ENCODE data around the gene PZP. TPM values are rescaled to one million over a fixed set of nuclear protein-coding genes. Genes with fewer than 3 reads are reported as not detected.

The PZP gene
- total RNA-seq, 3 donors from 2014 or later, result under 0.01 to 0.80 TPM; not detected in 1

GRCh38 chr12:9252256-9252655 is 44.1 kb upstream of the PZP start:
- intact Hi-C loops (cut with DNase I; ENCODE audit: low total_unique reads), result no loop called here
- H3K27ac ChIP-seq, result no peak overlapping the region
- DNase-seq (ENCODE audit: low spot score in 2 of 2), result no peak
- TF ChIP-seq POLR2AphosphoS5 (IDR thresholded peaks at IDR 0.05) (no peak), CTCF (IDR thresholded peaks at IDR 0.05) (no peak), POLR2A (IDR thresholded peaks at IDR 0.05) (no peak)
- H3K9me3 ChIP-seq, result no peaks in the 10 kb centered on the region
- no peak overlapping the region for H3K4me3 ChIP-seq
- no peaks in the 10 kb centered on the region for H3K36me3 ChIP-seq
- no peaks in the 10 kb centered on the region for H3K4me1 ChIP-seq
- H3K27me3 ChIP-seq, result no peaks in the 10 kb centered on the region

- Histone ChIP-seq H3K27me3 (no peaks in the 10 kb centered on the region), H3K4me1 (no peaks in the 10 kb centered on the region), H3K27ac (no peak overlapping the region), H3K36me3 (no peaks in the 10 kb centered on the region), H3K9me3 (no peaks in the 10 kb centered on the region), H3K4me3 (no peak overlapping the region)
- DNase-seq (ENCODE audit: low spot score in 2 of 2), result no peak
- no peak for TF ChIP-seq POLR2A (IDR thresholded peaks at IDR 0.05)
- no peak for TF ChIP-seq POLR2AphosphoS5 (IDR thresholded peaks at IDR 0.05)
- TF ChIP-seq CTCF (IDR thresholded peaks at IDR 0.05), result no peak
- intact Hi-C loops (cut with DNase I; ENCODE audit: low total_unique reads), result no loop called here
These were observed 40.2 kb upstream of the PZP start for GRCh38 chr12:9248435-9248834.

- TF ChIP-seq POLR2AphosphoS5 (IDR thresholded peaks at IDR 0.05) (no peak), POLR2A (IDR thresholded peaks at IDR 0.05) (no peak), CTCF (IDR thresholded peaks at IDR 0.05) (no peak)
- Histone ChIP-seq H3K4me3 (no peak overlapping the region), H3K27me3 (no peaks in the 10 kb centered on the region), H3K36me3 (no peaks in the 10 kb centered on the region), H3K9me3 (no peaks in the 10 kb centered on the region), H3K27ac (peak overlapping the region; percentile 71 to 79), H3K4me1 (no peaks in the 10 kb centered on the region)
- DNase-seq (ENCODE audit: low spot score in 2 of 2), result peak in 1 of 2 donors; percentile 63
- intact Hi-C loops (cut with DNase I; ENCODE audit: low total_unique reads), result no loop called here
These were observed 36.7 kb upstream of the PZP start for GRCh38 chr12:9244894-9245293.

- Histone ChIP-seq H3K27ac (peak overlapping the region; percentile 56 to 71), H3K27me3 (no peaks in the 10 kb centered on the region), H3K36me3 (no peaks in the 10 kb centered on the region), H3K4me1 (no peaks in the 10 kb centered on the region), H3K4me3 (no peak overlapping the region), H3K9me3 (no peaks in the 10 kb centered on the region)
- DNase-seq (ENCODE audit: low spot score in 2 of 2), result no peak
- intact Hi-C loops (cut with DNase I; ENCODE audit: low total_unique reads), result no loop called here
- TF ChIP-seq POLR2A (IDR thresholded peaks at IDR 0.05) (no peak), CTCF (IDR thresholded peaks at IDR 0.05) (no peak), POLR2AphosphoS5 (IDR thresholded peaks at IDR 0.05) (no peak)
These were observed 35.9 kb upstream of the PZP start for GRCh38 chr12:9243999-9244649.

- no peaks in the 10 kb centered on the region for H3K27me3 ChIP-seq
- H3K27ac ChIP-seq, result peak overlapping the region; percentile 2 to 56
- no peaks in the 10 kb centered on the region for H3K36me3 ChIP-seq
- no peak for DNase-seq (ENCODE audit: low spot score in 2 of 2)
- H3K9me3 ChIP-seq, result no peaks in the 10 kb centered on the region
- H3K4me1 ChIP-seq, result no peaks in the 10 kb centered on the region
- TF ChIP-seq POLR2AphosphoS5 (IDR thresholded peaks at IDR 0.05) (no peak), POLR2A (IDR thresholded peaks at IDR 0.05) (no peak), CTCF (IDR thresholded peaks at IDR 0.05) (no peak)
- H3K4me3 ChIP-seq, result no peak overlapping the region
- intact Hi-C loops (cut with DNase I; ENCODE audit: low total_unique reads), result no loop called here
These were observed 33.1 kb upstream of the PZP start for GRCh38 chr12:9241301-9241700.
